ENCODE results near the gene PHF5A. TPM values are rescaled to one million over a fixed set of nuclear protein-coding genes. Genes with fewer than 3 reads are reported as not detected.

The PHF5A gene
- total RNA-seq (10 to 100 TPM; 29.6 to 41.2 (median 34.7) TPM), polyA plus RNA-seq (10 to 100 TPM; 35.3 to 67.5 (median 50.3) TPM)
- long read RNA-seq, donor 1, transcript PHF5A-201 (4 exons, 1,086 nt): major isoform, 23 of 23 reads
- long read RNA-seq, donor 1, partial matches to known transcripts: 0 of 23 reads
- long read RNA-seq, donor 1, other reads (novel, unspliced or antisense): 0 of 23 reads
- long read RNA-seq, donor 2, transcript PHF5A-201 (4 exons, 1,086 nt): major isoform, 20 of 29 reads
- long read RNA-seq, donor 2, partial matches to known transcripts: 9 of 29 reads
- long read RNA-seq, donor 2, other reads (novel, unspliced or antisense): 0 of 29 reads

DNA sequence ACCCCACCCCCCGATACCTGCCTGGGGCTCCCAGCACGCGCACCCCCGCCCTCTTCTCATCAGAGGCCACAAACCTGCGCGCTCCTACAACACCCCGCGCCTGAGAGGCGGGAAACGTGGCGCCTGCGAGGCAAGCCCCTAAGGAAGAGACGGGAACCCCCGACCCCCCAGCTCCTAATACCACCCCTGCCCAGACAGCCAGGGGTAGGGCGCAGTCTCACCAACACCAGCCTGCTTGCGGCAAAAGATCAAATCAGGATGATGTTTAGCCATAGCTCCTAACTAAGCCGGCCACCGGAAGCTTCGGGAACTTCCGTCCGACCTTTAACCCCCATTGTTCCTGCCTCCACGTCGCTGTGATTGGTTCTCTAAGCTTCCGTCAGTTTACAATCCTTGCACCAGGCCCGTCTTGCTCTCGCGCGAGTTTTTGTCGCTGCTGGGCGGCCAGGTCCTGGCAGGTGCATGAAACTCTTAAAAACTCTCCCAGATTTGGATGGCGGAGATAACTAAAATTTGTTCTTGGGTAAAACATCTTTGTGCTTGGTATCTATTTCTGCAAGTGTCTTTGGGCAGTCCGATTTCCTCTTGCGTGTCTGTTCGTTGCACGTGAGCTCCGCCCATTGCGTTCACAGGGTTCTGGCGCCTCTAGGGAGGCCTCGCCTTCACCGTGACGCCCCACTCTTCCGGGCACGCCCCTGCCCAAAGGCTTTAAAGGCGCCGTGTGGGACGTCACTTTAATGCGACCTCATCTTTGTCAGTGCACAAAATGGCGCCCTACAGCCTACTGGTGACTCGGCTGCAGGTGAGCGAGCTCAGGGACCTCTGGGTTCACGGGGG is at the start of gene PHF5A, which contains the start of gene ACO2:
PHF5A (minus strand) TSS at position 312 of the 837 bp plus-strand sequence; CDS start at position 273, 39 bp downstream.
ACO2 (plus strand) TSS at position 737 of the 837 bp plus-strand sequence; CDS start at position 767, 30 bp downstream.
- H3K27ac ChIP-seq: peak within 1 kb of the TSS; percentile 92 to 98 (median 94)
- H3K27me3 ChIP-seq (replicated peaks in 1 of 7): no peaks in the 10 kb centered on the region
- TF ChIP-seq POLR2AphosphoS5 (IDR thresholded peaks at IDR 0.05): peak; percentile 93 to 94 (median 93)
- peak in 2 of 3 donors; percentile 16 to 33 for TF ChIP-seq POLR2A (IDR thresholded peaks at IDR 0.05)
- TF ChIP-seq, protein P1, sequence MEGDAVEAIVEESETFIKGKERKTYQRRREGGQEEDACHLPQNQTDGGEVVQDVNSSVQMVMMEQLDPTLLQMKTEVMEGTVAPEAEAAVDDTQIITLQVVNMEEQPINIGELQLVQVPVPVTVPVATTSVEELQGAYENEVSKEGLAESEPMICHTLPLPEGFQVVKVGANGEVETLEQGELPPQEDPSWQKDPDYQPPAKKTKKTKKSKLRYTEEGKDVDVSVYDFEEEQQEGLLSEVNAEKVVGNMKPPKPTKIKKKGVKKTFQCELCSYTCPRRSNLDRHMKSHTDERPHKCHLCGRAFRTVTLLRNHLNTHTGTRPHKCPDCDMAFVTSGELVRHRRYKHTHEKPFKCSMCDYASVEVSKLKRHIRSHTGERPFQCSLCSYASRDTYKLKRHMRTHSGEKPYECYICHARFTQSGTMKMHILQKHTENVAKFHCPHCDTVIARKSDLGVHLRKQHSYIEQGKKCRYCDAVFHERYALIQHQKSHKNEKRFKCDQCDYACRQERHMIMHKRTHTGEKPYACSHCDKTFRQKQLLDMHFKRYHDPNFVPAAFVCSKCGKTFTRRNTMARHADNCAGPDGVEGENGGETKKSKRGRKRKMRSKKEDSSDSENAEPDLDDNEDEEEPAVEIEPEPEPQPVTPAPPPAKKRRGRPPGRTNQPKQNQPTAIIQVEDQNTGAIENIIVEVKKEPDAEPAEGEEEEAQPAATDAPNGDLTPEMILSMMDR (IDR thresholded peaks at IDR 0.05 in 8 of 11, conservative IDR thresholded peaks at IDR 0.05 in 3 of 11): peak in 5 of 11 experiments; percentile 6 to 43 (median 31)
- H3K36me3 ChIP-seq: peaks cover 4 to 74% (median 40%) of the 10 kb centered on the region in 6 donors
- H3K9me3 ChIP-seq: no peaks in the 10 kb centered on the region
- H3K4me3 ChIP-seq: peak within 1 kb of the TSS; percentile 92 to 100 (median 99)
- H3K4me1 ChIP-seq: peaks cover 21 to 91% (median 61%) of the 10 kb centered on the region in 6 donors
- WGBS, 5 donors: 0% methylated on average over 39 to 51 of the region's 51 CpGs
- intact Hi-C loops (cut with DNase I; ENCODE audit: low total_unique reads): no loop called here
- DNase-seq: peak; percentile 98

DNA sequence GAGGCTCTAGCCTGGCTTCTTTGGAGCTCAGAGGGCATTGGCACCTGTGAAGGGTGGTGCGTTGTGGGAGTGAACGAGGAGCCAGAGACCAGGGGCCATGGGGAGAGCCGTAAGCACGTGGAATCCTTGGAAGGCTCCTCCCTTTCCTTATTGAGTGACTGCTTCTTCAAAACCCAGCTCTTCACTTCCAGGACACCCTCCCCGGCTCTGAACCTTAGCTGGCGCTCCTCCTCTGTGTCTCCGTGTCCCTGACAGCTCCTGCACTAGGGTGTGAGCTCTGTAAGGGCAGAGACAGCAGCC is 49.5 kb upstream of the PHF5A start:
- Histone ChIP-seq H3K36me3 (peaks cover 0 to 92% (median 69%) of the 10 kb centered on the region in 6 donors), H3K27me3 (replicated peaks in 1 of 7) (no peaks in the 10 kb centered on the region), H3K4me3 (no peak overlapping the region), H3K27ac (peak overlapping the region in 5 of 8 donors; percentile 10 to 66 (median 39)), H3K4me1 (peaks cover 0 to 22% (median 11%) of the 10 kb centered on the region in 6 donors), H3K9me3 (no peaks in the 10 kb centered on the region)
- 71 to 87% (median 76%) methylated on average over 7 of the region's 7 CpGs for WGBS, 5 donors
- no peak for DNase-seq
- TF ChIP-seq POLR2A (IDR thresholded peaks at IDR 0.05) (no peak), POLR2AphosphoS5 (IDR thresholded peaks at IDR 0.05) (no peak)
- TF ChIP-seq, protein P1 (IDR thresholded peaks at IDR 0.05 in 8 of 11, conservative IDR thresholded peaks at IDR 0.05 in 3 of 11): peak in 7 of 11 experiments; percentile 2 to 52 (median 35)
- intact Hi-C loops (cut with DNase I; ENCODE audit: low total_unique reads): loop anchor here (5.0 kb wide), 1 partner anchor 116 kb away; no protein-coding TSS in a partner anchor

DNA sequence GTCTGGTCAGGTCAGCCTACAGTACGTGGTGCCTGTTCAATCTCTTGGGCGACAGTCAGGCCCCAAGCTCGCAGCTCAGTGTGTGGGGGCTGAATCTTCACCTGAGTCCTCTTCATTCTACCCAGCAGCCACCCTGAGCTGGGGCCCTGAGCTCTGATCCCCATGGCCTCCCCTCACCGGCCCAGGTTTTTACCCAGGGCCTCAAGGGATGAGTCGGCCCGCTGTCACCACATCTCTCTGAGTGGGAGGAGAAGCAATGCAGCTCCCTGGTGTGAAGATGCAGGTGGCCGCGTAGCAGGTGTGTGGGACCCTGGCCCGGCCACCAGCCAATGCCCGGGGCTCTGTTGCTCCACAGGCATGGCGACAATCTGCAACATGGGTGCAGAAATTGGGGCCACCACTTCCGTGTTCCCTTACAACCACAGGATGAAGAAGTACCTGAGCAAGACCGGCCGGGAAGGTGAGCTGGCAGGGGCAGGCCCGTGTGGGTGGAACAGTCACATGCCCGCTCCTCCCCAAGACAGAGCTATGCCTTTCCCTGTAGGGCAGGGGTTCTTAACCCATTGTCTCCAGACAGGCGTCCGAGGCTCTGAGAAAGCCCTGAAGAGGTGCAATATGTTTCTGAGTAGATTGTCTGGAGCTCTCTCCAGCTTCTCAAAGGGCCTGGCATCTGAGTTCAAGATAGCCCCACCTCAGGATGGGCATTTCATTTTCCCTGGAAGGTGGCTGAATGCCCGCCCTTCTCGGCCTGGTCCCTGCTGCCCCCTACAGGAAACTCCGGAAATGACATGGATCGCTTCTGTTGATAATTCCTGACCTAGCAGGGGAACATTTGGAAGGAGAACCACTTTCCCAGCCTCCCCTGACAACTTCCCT is 48.9 kb upstream of the PHF5A start:
- peaks cover 0 to 92% (median 73%) of the 10 kb centered on the region in 6 donors for H3K36me3 ChIP-seq
- no peak overlapping the region for H3K4me3 ChIP-seq
- H3K4me1 ChIP-seq: peaks cover 0 to 21% (median 9%) of the 10 kb centered on the region in 6 donors
- WGBS, 5 donors: 69 to 81% (median 73%) methylated on average over 17 to 22 of the region's 22 CpGs
- no peaks in the 10 kb centered on the region for H3K9me3 ChIP-seq
- intact Hi-C loops (cut with DNase I; ENCODE audit: low total_unique reads): loop anchor here (5.0 kb wide), 1 partner anchor 115 kb away; no protein-coding TSS in a partner anchor
- H3K27me3 ChIP-seq (replicated peaks in 1 of 7): no peaks in the 10 kb centered on the region
- H3K27ac ChIP-seq: peak overlapping the region in 5 of 8 donors; percentile 12 to 66 (median 39)
- peak; percentile 20 to 50 (median 41) for TF ChIP-seq POLR2AphosphoS5 (IDR thresholded peaks at IDR 0.05)
- TF ChIP-seq POLR2A (IDR thresholded peaks at IDR 0.05): no peak
- TF ChIP-seq, protein P1 (IDR thresholded peaks at IDR 0.05 in 8 of 11, conservative IDR thresholded peaks at IDR 0.05 in 3 of 11): peak; percentile 64 to 86 (median 81)
- DNase-seq: no peak

Data from spleen (tissue), 13 donors.